ENCODE results near the gene CLCN1.

Gene CLCN1

GRCh38 chr7:143397710-143398530 lies 82.0 kb downstream of the CLCN1 start:
- DNase-seq (ENCODE audit: low read depth) = no peak

- no peak for DNase-seq (ENCODE audit: low read depth)
Measured at GRCh38 chr7:143398616-143399015, 82.7 kb downstream of the CLCN1 start.

DNA sequence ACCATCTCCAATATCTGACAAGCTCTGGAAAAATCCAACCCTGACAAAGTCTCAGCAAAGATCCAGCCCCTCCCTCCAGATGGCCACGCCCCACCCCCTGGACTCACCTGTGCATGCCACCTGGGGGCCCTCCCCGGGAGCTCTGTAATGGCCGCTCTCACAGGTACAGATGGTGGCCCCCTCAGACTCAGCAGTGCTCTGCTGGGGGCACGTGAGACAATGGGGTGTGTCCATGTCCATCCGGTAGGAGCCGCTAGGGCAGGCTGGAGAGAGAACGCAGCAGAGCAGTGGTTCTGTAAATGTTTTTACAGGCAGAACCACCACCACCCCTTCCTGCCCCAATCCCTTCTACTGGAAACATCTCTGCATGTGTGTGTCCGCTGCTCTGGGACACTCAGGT lies 83.2 kb downstream of the CLCN1 start:
- DNase-seq (ENCODE audit: low read depth) = no peak

DNA sequence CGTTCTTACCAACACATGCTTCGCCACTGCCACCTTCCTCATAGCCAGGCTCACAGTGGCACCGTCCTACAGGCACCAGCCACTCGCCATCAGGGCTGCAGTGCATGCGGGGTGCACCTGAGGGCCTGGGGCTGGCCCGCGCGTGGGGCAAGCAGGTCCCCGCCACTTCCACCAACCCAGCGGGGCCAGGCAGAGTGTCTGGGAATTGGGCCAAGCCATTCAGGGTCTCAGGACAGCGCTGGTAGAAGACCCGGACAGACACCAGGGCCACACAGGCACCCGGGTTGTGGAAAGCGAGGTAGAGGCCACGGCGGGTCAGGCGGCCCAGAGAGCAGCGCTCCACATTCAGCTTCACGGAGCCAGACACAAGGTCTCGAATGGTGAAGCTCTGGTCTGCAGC lies 83.7 kb downstream of the CLCN1 start:
- DNase-seq (ENCODE audit: low read depth) = no peak

DNA sequence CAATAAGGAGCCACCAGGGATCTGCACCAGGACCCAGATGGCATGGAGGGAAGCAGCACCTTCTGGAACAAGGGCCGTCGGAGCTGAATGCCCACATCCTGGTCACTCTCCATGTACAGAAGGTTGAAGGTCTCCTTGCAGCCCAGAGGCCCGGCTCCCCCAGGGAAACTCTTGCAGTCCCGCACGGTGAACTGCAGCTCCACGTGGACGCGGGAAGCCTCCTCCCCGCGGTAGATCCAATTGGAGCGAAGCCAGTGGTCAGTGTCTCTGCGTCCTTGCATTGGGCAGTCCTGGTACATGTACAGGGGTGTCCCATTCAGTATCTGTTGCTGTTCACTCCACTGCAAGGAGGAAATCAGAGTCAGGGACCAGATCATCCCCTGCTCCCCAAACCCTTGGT lies 85.4 kb downstream of the CLCN1 start:
- DNase-seq (ENCODE audit: low read depth) = no peak
